Lung (tissue), 12 donors: ENCODE data around the gene PSMB5. TPM values are rescaled to one million over a fixed set of nuclear protein-coding genes. Genes with fewer than 3 reads are reported as not detected.

ENCODE experiments used
- ATAC-seq: fragments of 200-7000 bp; cut with Tn5 transposase; one replicate; pipeline ENCODE4 v1.9.1; 2020; ENCODE audit warnings: moderate number of reproducible peaks; ENCODE audit not compliant: insufficient read depth, low FRiP score
- DNase-seq, 3 donors: peaks; one replicate each; pipeline ENCODE4 v3.0.0-alpha.2; 2013 to 2017
- H3K27ac ChIP-seq, 2 donors: one replicate each; pipeline ENCODE4 v1.5.1; 2013; ENCODE audit warnings: mild to moderate bottlenecking in 2 of 2, moderate library complexity in 2 of 2, control low read depth in 1 of 2, inconsistent platforms in 1 of 2, low read depth in 1 of 2, low read length in 1 of 2
- H3K27me3 ChIP-seq, 3 donors: one replicate each; pipeline ENCODE4 v1.5.1; 2013; ENCODE audit warnings: low read length in 2 of 3; ENCODE audit not compliant: control insufficient read depth in 3 of 3, insufficient read depth in 3 of 3
- H3K36me3 ChIP-seq, 4 donors: one replicate each; pipeline ENCODE4 v1.5.1; 2013; ENCODE audit warnings: low read length in 4 of 4, mild to moderate bottlenecking in 1 of 4, moderate library complexity in 1 of 4; ENCODE audit not compliant: control insufficient read depth in 4 of 4, insufficient read depth in 4 of 4
- H3K4me1 ChIP-seq, 5 donors: one replicate each; pipeline ENCODE4 v1.5.1; 2013; ENCODE audit warnings: low read length in 5 of 5, mild to moderate bottlenecking in 2 of 5, moderate library complexity in 1 of 5; ENCODE audit not compliant: control insufficient read depth in 5 of 5, insufficient read depth in 5 of 5
- H3K4me3 ChIP-seq: one replicate; pipeline ENCODE4 v1.5.1; 2013; ENCODE audit warnings: mild to moderate bottlenecking, control low read depth, moderate library complexity
- H3K9ac ChIP-seq, 2 donors: one replicate each; pipeline ENCODE4 v1.5.1; 2013; ENCODE audit warnings: low read length in 2 of 2, control low read depth in 1 of 2; ENCODE audit not compliant: insufficient read depth in 1 of 2
- H3K9me3 ChIP-seq, 4 donors: one replicate each; pipeline ENCODE4 v1.5.1; 2013; ENCODE audit warnings: low read length in 3 of 4, mild to moderate bottlenecking in 1 of 4, moderate library complexity in 1 of 4; ENCODE audit not compliant: control insufficient read depth in 4 of 4, insufficient read depth in 3 of 4
- CTCF ChIP-seq: IDR thresholded peaks from 2 replicates; pipeline ENCODE4 v1.5.1; 2012; ENCODE audit warnings: mild to moderate bottlenecking; ENCODE audit errors: control extremely low read depth, extremely low read depth
- WGBS, 2 donors: extraction: QIAGEN DNeasy Blood & Tissue Kit; methylation state at CpG; one replicate each; pipeline ENCODE4 v1.1.7; 2013; 5-methylcytosine and 5-hydroxymethylcytosine counted together
- polyA plus RNA-seq, 2 donors: library from polyadenylated mRNA; stranded (reverse); fragments of 200-250 nt; gene quantifications; one replicate each; pipeline ENCODE4 v1.2.1, GENCODE V29; 2013
- total RNA-seq, 2 donors: library from RNA; depleted of rRNA in 1 of 2; stranded (reverse); fragments of >200 nt in 1 of 2; gene quantifications; one replicate each; pipeline ENCODE4 v1.2.1, GENCODE V29; 2014 to 2021
- donor health status: control.
- donor health status: control.
- donor health status: Bipolar disorder and iron deficiency.
- donor health status: healthy.
- donor health status: DM: yes; HTN: yes; CAD: no.

The PSMB5 gene
- total and polyA plus RNA-seq, 4 donors = 64.8 to 147 (median 101) TPM

GRCh38 chr14:23063601-23064000, 28.9 kb upstream of the PSMB5 start:
- H3K4me3 ChIP-seq = no peak overlapping the region
- no peak for ATAC-seq
- H3K9me3 ChIP-seq = no peaks in the 10 kb centered on the region
- H3K27ac ChIP-seq = no peak overlapping the region
- peaks cover 28 to 67% (median 63%) of the 10 kb centered on the region in 4 donors for H3K36me3 ChIP-seq
- H3K27me3 ChIP-seq = no peaks in the 10 kb centered on the region
- peak in 1 of 3 donors; percentile 4 for DNase-seq
- H3K9ac ChIP-seq = no peak overlapping the region
- no peak for TF ChIP-seq CTCF
- H3K4me1 ChIP-seq = peaks cover 2 to 13% (median 6%) of the 10 kb centered on the region in 5 donors
- WGBS, 2 donors = 90 to 92% methylated on average over 5 of the region's 5 CpGs

- H3K4me1 ChIP-seq = peaks cover 2 to 9% (median 6%) of the 10 kb centered on the region in 5 donors
- H3K27ac ChIP-seq = peak overlapping the region in 1 of 2 donors; percentile 30
- H3K4me3 ChIP-seq = no peak overlapping the region
- H3K9ac ChIP-seq = no peak overlapping the region
- DNase-seq = peak; percentile 63 to 72 (median 70)
- no peaks in the 10 kb centered on the region for H3K27me3 ChIP-seq
- TF ChIP-seq CTCF = no peak
- 16 to 25% methylated on average over 4 of the region's 4 CpGs for WGBS, 2 donors
- ATAC-seq = peak; percentile 50
- peaks cover 22 to 53% (median 51%) of the 10 kb centered on the region in 4 donors for H3K36me3 ChIP-seq
- no peaks in the 10 kb centered on the region for H3K9me3 ChIP-seq
Observed at GRCh38 chr14:23062002-23062401, 27.3 kb upstream of the PSMB5 start.

GRCh38 chr14:23060536-23061260, 26.0 kb upstream of the PSMB5 start:
- H3K36me3 ChIP-seq = peaks cover 17 to 47% (median 41%) of the 10 kb centered on the region in 4 donors
- no peak overlapping the region for H3K4me3 ChIP-seq
- H3K9ac ChIP-seq = no peak overlapping the region
- TF ChIP-seq CTCF = no peak
- no peak for ATAC-seq
- no peaks in the 10 kb centered on the region for H3K9me3 ChIP-seq
- DNase-seq = no peak
- 94 to 96% methylated on average over 17 of the region's 17 CpGs for WGBS, 2 donors
- H3K27me3 ChIP-seq = no peaks in the 10 kb centered on the region
- peaks cover 2 to 22% (median 8%) of the 10 kb centered on the region in 5 donors for H3K4me1 ChIP-seq
- no peak overlapping the region for H3K27ac ChIP-seq
